MM.1S (cell line): ENCODE results near the gene LIPN.

Experiments
- EZH2 ChIP-seq: fragments of 300-600 bp; sonication (generic); optimal IDR thresholded peaks from 2 replicates; pipeline ENCODE3; 2017; ENCODE audit warnings: low read depth, mild to moderate bottlenecking, antibody characterized with exemption, low read length, mixed read lengths
- TF ChIP-seq, protein P1 (sequence below): fragments of 300-600 bp; sonication (generic); IDR thresholded peaks from 2 replicates; pipeline ENCODE4 v1.5.1; 2016; ENCODE audit warnings: antibody characterized with exemption, low read length, mixed read lengths

DNA sequence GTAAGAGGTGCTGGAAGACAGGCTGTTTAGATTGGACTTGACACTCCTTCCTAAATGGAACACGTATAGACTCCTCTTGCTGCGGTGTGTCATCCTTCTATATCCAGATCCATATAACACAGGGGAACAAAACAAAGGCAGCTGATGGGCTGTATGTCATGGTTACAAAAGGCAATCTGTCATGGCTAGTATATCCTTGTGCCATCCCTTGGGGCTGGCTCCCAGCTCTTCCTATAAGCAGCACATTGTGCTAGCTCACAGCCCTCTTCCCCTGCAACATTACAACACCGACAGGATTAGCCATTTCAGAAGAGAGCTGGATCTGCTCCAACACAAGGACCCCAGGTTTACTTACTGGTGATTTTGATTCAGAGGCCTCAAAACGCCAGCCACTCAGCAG is 38.4 kb upstream of the LIPN start:
- TF ChIP-seq, protein P1, sequence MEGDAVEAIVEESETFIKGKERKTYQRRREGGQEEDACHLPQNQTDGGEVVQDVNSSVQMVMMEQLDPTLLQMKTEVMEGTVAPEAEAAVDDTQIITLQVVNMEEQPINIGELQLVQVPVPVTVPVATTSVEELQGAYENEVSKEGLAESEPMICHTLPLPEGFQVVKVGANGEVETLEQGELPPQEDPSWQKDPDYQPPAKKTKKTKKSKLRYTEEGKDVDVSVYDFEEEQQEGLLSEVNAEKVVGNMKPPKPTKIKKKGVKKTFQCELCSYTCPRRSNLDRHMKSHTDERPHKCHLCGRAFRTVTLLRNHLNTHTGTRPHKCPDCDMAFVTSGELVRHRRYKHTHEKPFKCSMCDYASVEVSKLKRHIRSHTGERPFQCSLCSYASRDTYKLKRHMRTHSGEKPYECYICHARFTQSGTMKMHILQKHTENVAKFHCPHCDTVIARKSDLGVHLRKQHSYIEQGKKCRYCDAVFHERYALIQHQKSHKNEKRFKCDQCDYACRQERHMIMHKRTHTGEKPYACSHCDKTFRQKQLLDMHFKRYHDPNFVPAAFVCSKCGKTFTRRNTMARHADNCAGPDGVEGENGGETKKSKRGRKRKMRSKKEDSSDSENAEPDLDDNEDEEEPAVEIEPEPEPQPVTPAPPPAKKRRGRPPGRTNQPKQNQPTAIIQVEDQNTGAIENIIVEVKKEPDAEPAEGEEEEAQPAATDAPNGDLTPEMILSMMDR: no peak
- TF ChIP-seq EZH2: no peak
